GM10248 (cell line): Measurements from ENCODE around the gene SLC43A2.
"Not testable (repeated sequence)": the region's sequence is repeated elsewhere in the genome, so short reads cannot be mapped to it uniquely, and the experiment has no call there.

ENCODE experiments used
- CTCF ChIA-PET: fragments of 300-600 bp; sonication (Branson Sonifier 250); formaldehyde crosslinking; extraction: SDS; loops from one replicate; lab custom pipeline; 2021; ENCODE audit warnings: antibody characterized with exemption; lab: Yijun Ruan, JAX
- POLR2A ChIA-PET: fragments of 350-650 bp; sonication (Branson Sonifier 250); formaldehyde crosslinking; extraction: SDS; loops from one replicate; lab custom pipeline; 2020; ENCODE audit warnings: antibody characterized with exemption; lab: Yijun Ruan, JAX
- DNase-seq: peaks from one replicate; pipeline ENCODE4 v3.0.0; 2012; ENCODE audit errors: extremely low spot score
- TF ChIP-seq, protein P1 (sequence below): IDR thresholded peaks from 2 replicates; pipeline ENCODE4 v1.5.1; 2012; ENCODE audit warnings: mild to moderate bottlenecking, low read depth; ENCODE audit errors: extremely low read depth, missing control alignments, control extremely low read depth

The SLC43A2 gene

DNA sequence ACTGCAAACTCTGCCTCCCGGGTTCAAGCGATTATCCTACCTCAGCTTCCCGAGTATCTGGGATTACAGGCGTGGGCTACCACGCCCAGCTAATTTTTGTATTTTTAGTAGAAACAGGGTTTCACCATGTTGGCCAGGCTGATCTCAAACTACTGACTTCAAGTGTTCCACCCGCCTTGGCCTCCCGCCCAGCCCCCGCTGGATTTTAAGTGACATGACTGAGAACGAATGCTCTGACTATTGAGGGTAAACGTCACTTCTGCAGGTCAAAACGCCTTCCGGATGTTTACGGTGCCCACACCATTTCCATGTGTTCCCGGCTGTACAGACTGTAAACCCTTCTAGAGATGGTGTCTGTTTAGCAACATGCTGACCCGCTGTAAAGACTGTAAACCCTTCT lies 88.8 kb downstream of the SLC43A2 start:
- no peak for DNase-seq
- CTCF ChIA-PET = no interaction called here
- POLR2A ChIA-PET = no interaction called here
- TF ChIP-seq, protein P1, sequence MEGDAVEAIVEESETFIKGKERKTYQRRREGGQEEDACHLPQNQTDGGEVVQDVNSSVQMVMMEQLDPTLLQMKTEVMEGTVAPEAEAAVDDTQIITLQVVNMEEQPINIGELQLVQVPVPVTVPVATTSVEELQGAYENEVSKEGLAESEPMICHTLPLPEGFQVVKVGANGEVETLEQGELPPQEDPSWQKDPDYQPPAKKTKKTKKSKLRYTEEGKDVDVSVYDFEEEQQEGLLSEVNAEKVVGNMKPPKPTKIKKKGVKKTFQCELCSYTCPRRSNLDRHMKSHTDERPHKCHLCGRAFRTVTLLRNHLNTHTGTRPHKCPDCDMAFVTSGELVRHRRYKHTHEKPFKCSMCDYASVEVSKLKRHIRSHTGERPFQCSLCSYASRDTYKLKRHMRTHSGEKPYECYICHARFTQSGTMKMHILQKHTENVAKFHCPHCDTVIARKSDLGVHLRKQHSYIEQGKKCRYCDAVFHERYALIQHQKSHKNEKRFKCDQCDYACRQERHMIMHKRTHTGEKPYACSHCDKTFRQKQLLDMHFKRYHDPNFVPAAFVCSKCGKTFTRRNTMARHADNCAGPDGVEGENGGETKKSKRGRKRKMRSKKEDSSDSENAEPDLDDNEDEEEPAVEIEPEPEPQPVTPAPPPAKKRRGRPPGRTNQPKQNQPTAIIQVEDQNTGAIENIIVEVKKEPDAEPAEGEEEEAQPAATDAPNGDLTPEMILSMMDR = no peak

DNA sequence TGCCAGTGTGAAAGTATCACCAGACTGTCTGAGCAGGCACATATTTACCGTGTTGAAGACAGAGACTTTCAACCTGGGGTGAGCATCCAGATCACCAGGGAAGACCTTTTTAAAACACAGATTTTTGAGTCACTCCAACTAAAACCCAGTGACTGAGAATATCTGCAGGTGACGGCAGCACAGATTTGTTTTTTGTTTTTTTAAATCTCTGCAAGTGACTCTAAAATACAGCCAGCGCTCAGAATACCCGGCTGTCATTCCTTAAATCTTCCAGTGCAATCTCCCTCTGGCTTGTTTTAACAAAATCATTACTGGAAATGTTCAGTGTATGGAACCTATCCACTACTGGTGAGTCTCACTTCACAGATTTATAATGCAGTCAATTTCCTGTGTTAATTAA lies 92.9 kb downstream of the SLC43A2 start:
- ChIA-PET CTCF (interaction anchor here (0.7 kb wide), 1 partner anchor 20 kb away, joined by 3 read pairs; no protein-coding TSS in a partner anchor), POLR2A (no interaction called here)
- DNase-seq = no peak
- TF ChIP-seq, protein P1 = no peak

DNA sequence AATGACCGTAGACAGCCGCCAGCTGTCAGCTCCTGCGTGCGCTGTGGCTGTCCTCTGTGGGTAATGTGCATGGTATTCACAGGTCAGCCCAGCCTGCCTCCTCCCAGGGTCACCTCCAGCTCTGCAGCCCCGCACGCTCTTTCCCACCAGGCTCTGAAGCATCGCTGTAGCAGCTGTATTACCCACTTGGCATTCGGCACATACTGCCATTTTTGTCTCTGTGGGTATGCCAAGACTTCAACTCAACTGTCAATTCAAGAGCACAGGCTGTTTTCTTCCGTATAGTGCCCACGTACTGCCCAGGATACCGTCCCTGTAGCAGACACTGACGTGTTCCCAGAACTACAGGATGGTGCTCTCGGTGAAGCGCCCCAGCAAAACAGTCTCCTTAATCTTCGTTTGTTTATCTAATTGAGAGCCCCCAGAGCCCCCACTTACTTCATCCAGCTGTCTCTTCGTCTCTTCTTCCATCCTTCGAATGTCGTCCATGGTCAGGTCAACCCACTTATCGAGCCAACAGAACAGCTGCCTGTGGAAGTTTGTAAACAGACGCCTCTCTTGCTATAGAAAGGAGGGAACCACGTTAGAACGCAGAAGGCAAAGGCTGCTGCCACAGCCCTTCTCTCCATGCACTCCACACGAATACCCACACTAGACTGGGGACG lies 94.8 kb downstream of the SLC43A2 start:
- DNase-seq = no peak
- TF ChIP-seq, protein P1 = no peak
- ChIA-PET CTCF (interaction anchor here (0.8 to 2.4 kb wide), 18 partner anchors 8 to 411 kb away, joined by 3 to 20 read pairs (median 4); no protein-coding TSS in a partner anchor), POLR2A (no interaction called here)

DNA sequence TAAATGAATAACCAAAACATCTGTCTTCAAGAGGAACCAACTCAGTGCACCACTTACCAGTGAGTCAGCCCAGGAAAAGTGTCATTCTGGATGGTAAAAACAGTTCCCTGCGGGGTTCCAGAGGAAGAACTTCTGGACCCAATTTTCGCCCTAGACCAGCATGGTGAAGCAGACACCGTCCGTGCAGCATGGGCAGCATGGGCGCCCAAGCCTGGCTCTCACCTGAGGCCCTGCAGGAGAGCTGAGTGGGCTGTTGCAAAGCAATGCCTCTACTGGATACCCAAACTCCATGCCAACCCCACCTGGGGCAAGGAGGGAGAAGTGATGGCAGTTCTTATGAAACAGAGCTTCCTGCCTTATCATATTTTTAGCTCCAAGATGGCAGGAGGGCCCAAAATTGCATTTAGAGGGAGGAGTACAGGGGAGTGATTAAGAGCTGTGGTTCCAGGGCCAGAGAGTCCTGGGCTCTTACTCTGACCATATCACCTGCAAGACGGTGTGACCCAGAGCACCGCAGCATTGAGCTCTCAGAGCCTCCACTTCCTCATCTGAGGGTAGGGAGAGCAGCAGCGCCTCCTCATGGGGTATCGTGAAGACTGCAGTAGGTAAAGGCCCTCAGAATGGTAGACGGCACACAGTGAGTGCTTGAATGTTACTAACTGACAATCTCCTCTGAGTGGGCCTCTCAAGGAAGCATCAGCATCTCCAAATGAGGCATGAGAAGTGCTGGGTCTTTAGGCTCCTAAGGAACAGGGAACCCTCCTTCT lies 95.6 kb downstream of the SLC43A2 start:
- TF ChIP-seq, protein P1 = peak; percentile 38
- peak; percentile 42 for DNase-seq
- ChIA-PET CTCF (interaction anchor here (0.7 to 2.4 kb wide), 24 partner anchors 9 to 411 kb away, joined by 3 to 20 read pairs (median 4); partner anchors contain the start of gene INPP5K), POLR2A (no interaction called here)

DNA sequence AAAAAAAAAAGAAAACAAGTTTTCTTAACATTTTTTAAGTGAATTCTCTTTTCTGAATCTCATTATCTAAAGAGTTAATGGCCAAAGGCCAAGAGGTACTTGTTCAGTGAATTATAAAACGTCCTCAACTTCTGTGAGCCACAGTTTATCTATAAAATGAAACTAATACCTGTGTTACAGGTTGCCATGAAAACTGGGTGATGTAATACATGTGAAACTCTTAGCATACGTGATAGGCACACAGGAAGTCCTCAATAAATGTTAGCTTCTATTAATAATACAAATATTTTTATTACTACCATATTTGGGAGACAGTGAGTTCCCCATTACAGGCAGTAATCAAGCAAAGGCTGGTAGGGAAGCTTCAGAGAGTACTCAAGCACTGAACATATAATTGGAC lies 98.8 kb downstream of the SLC43A2 start:
- POLR2A ChIA-PET = no interaction called here
- no peak for DNase-seq
- CTCF ChIA-PET = interaction anchor here (1.0 kb wide), 1 partner anchor 45 kb away, joined by 3 read pairs; no protein-coding TSS in a partner anchor
- TF ChIP-seq, protein P1 = no peak

DNA sequence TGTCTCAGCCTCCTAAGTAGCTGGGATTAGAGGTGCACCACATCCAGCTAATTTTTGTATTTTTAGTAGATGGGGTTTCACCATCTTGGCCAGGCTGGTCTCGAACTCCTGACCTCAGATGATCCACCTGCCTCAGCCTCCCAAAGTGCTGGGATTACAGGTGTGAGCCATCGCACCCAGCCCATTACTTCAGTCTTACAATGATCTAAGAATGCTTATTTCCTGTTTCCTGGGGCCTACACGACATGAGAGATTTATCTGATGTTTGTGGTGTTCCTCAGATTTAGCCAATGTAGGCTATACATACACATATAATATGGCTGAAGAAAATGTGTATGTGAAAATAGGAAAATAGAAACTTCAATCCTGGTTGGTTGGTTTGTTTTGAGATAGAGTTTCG lies 101.8 kb downstream of the SLC43A2 start:
- DNase-seq, CTCF ChIA-PET: not testable (repeated sequence)
- POLR2A ChIA-PET = interaction anchor here (0.5 kb wide), 1 partner anchor 12 kb away, joined by 4 read pairs; no protein-coding TSS in a partner anchor
